ENCODE results near the gene LAPTM5.

LAPTM5 gene

GRCh38 chr1:30731806-30732276, 25.7 kb downstream of the LAPTM5 start:
- in situ Hi-C loops (cut with HindIII; ENCODE audit: low sequenced_read_pairs): no loop called here
- DNase-seq (ENCODE audit: low read depth, low spot score): no peak
- no peak for TF ChIP-seq CTCF (IDR thresholded peaks at IDR 0.05; ENCODE audit: low read depth, low read length)
- H3K4me3 ChIP-seq (ENCODE audit: low read depth, low read length): no peak overlapping the region

GRCh38 chr1:30731109-30731805, 26.3 kb downstream of the LAPTM5 start:
- DNase-seq (ENCODE audit: low read depth, low spot score): no peak
- H3K4me3 ChIP-seq (ENCODE audit: low read depth, low read length): no peak overlapping the region
- TF ChIP-seq CTCF (IDR thresholded peaks at IDR 0.05; ENCODE audit: low read depth, low read length): no peak
- in situ Hi-C loops (cut with HindIII; ENCODE audit: low sequenced_read_pairs): no loop called here

DNA sequence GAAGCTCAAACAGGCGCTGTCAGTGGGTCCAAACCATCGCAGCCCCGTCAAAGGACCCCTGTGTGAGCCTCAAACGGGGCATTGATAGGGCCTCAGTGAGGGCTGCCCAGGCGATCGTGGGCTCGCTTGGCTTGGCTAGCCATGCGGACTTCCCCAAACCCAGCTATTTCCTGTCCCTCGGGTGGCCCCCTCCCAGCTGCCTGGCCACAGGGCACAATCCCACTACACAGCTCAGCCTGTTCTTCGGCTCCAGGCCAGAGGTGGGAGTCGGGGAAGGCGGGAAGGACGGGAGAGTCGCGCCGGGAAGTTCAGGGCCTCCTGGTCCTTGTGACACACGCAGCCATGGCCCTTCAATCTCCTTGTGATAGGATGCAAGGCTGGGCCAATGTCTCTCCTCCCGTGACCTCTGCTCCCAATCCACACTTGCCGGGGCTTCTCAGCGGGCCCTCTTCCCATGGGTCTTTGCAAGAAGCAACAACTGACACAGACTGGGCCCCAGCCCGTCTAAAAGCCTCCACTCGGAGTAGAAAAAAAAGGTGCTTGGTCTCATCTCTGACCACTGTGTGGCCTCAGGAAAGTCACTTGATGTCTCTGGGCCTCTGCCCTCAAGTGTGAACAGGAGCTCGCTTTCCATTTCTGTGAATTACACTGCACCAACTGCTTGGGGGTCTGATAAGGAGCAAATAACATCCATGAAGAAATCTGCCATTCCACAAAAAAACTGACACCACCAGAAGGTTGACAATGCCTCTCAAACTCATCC, 27.0 kb downstream of the LAPTM5 start:
- no peak for TF ChIP-seq CTCF (IDR thresholded peaks at IDR 0.05; ENCODE audit: low read depth, low read length)
- no peak for DNase-seq (ENCODE audit: low read depth, low spot score)
- H3K4me3 ChIP-seq (ENCODE audit: low read depth, low read length): no peak overlapping the region
- in situ Hi-C loops (cut with HindIII; ENCODE audit: low sequenced_read_pairs): no loop called here

GRCh38 chr1:30729901-30730300, 27.7 kb downstream of the LAPTM5 start:
- no peak for TF ChIP-seq CTCF (IDR thresholded peaks at IDR 0.05; ENCODE audit: low read depth, low read length)
- DNase-seq (ENCODE audit: low read depth, low spot score): no peak
- H3K4me3 ChIP-seq (ENCODE audit: low read depth, low read length): no peak overlapping the region
- in situ Hi-C loops (cut with HindIII; ENCODE audit: low sequenced_read_pairs): no loop called here

GRCh38 chr1:30728832-30729638, 28.5 kb downstream of the LAPTM5 start:
- TF ChIP-seq CTCF (IDR thresholded peaks at IDR 0.05; ENCODE audit: low read depth, low read length): no peak
- no peak for DNase-seq (ENCODE audit: low read depth, low spot score)
- in situ Hi-C loops (cut with HindIII; ENCODE audit: low sequenced_read_pairs): no loop called here
- no peak overlapping the region for H3K4me3 ChIP-seq (ENCODE audit: low read depth, low read length)

DNA sequence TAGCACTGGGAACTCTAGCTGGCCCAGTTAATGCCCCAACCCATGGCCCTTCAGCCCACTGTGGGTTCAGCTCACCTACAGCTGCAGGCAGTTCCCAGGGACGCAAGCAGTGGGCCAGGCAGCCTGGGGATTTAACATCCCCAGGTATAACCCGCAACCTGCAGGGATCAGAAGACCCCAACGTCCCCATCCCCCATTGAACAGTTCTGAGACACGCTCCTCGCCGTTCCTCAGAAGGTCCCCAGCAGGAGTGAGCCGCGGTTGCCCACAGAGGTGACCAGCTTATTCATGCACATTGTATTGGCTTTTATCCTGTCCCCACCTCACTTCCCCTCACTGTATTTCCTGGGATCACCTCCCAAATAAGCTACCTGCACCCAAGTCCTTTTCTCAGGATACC, 29.2 kb downstream of the LAPTM5 start:
- DNase-seq (ENCODE audit: low read depth, low spot score): no peak
- no peak for TF ChIP-seq CTCF (IDR thresholded peaks at IDR 0.05; ENCODE audit: low read depth, low read length)
- in situ Hi-C loops (cut with HindIII; ENCODE audit: low sequenced_read_pairs): no loop called here
- no peak overlapping the region for H3K4me3 ChIP-seq (ENCODE audit: low read depth, low read length)
